ENCODE data around the gene SRSF6. TPM values are rescaled to one million over a fixed set of nuclear protein-coding genes. Genes with fewer than 3 reads are reported as not detected.

Gene SRSF6
- total RNA-seq, 1 donor from 2014 or later, result 192 TPM

DNA sequence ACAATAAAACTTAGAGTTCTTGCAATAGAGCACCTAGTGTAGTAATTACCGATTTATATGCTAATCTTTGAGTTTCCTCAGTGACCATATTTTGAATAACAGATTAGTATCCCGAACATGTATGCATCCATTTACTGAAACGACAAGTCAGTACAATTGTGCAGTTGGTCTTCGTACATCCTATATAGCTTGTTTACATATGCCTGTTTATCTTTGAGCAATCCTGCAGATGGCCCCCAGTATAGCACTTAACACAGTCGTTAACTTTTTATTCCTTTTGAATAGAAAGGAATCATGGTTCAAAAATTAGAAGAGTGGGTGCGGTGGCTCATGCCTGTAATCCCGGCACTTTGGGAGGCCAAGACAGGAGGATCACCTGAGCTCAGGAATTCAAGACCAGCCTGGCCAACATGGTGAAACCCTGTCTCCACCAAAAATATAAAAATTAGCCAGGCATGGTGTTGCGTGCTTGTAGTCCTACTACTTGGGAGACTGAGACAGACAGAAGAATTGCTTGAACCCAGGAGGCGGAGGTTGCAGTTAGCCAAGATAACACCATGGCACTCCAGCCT lies 6.6 kb downstream of the SRSF6 start:
- TF ChIP-seq, protein P1, sequence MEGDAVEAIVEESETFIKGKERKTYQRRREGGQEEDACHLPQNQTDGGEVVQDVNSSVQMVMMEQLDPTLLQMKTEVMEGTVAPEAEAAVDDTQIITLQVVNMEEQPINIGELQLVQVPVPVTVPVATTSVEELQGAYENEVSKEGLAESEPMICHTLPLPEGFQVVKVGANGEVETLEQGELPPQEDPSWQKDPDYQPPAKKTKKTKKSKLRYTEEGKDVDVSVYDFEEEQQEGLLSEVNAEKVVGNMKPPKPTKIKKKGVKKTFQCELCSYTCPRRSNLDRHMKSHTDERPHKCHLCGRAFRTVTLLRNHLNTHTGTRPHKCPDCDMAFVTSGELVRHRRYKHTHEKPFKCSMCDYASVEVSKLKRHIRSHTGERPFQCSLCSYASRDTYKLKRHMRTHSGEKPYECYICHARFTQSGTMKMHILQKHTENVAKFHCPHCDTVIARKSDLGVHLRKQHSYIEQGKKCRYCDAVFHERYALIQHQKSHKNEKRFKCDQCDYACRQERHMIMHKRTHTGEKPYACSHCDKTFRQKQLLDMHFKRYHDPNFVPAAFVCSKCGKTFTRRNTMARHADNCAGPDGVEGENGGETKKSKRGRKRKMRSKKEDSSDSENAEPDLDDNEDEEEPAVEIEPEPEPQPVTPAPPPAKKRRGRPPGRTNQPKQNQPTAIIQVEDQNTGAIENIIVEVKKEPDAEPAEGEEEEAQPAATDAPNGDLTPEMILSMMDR (IDR thresholded peaks at IDR 0.05), result no peak
- CTCF ChIA-PET, result no interaction called here
- no peak for ATAC-seq (ENCODE audit: low read depth)
- Mint-ChIP-seq H3K9me3 (no peaks in the 10 kb centered on the region), H3K36me3 (ENCODE audit: low read depth) (peaks cover 81% of the 10 kb centered on the region), H3K4me3 (no peak overlapping the region), H3K4me1 (peaks cover 26% of the 10 kb centered on the region), H3K27ac (no peak overlapping the region), H3K27me3 (no peaks in the 10 kb centered on the region)
- no peak for DNase-seq
- intact Hi-C loops (cut with micrococcal nuclease), result no loop called here
- POLR2A ChIA-PET, result no interaction called here

DNA sequence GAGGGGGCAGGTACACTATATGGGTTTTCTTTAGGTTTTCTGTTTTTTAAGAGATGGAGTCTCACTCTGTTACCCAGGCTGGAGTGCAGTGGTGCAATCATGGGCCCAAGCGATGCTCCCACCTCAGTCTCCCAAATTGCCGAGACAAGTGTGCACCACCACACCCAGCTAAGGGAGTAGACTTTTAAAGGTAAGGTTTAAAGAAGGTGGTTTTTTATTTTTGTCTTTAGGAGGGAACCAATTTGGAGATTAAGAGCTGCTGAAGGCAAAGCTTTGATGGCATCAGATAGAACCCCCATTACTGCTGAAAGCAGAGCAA lies 7.9 kb downstream of the SRSF6 start:
- TF ChIP-seq, protein P1 (IDR thresholded peaks at IDR 0.05), result no peak
- ChIA-PET CTCF (no interaction called here), POLR2A (interaction anchor here (2.1 kb wide), 1 partner anchor 8 kb away, joined by 15 read pairs; the partner anchor contains the start of gene SRSF6)
- H3K9me3 Mint-ChIP-seq, result no peaks in the 10 kb centered on the region
- H3K27ac Mint-ChIP-seq, result no peak overlapping the region
- peaks cover 16% of the 10 kb centered on the region for H3K4me1 Mint-ChIP-seq
- H3K4me3 Mint-ChIP-seq, result no peak overlapping the region
- ATAC-seq (ENCODE audit: low read depth), result no peak
- intact Hi-C loops (cut with micrococcal nuclease), result no loop called here
- no peaks in the 10 kb centered on the region for H3K27me3 Mint-ChIP-seq
- H3K36me3 Mint-ChIP-seq (ENCODE audit: low read depth), result peaks cover 81% of the 10 kb centered on the region
- DNase-seq, result no peak

DNA sequence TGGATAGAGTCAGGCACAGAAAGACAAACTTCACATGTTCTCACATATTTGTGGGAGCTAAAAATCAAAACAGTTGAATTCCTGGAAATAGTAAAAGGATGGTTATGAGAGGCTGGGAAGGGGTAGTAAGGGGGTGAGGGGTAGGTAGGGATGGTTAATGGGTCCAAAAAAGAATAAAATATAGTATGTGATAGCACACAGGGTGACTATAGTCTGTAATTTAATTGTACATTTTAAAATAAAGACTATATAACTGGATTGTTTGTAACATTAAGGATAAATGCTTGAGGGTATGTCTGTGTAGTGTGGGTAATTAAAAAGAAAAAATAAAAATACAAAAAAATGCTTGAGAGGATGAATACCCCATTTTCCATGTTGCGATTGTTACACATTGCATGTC lies 9.9 kb downstream of the SRSF6 start:
- Mint-ChIP-seq H3K9me3 (no peaks in the 10 kb centered on the region), H3K27ac (no peak overlapping the region), H3K4me3 (no peak overlapping the region), H3K36me3 (ENCODE audit: low read depth) (peaks cover 63% of the 10 kb centered on the region), H3K4me1 (peaks cover 8% of the 10 kb centered on the region), H3K27me3 (no peaks in the 10 kb centered on the region)
- intact Hi-C loops (cut with micrococcal nuclease), result no loop called here
- ChIA-PET CTCF (no interaction called here), POLR2A (interaction anchor here (2.1 kb wide), 1 partner anchor 10 kb away, joined by 15 read pairs; the partner anchor contains the start of gene SRSF6)
- DNase-seq (no peak), ATAC-seq (ENCODE audit: low read depth) (no peak)
- TF ChIP-seq, protein P1 (IDR thresholded peaks at IDR 0.05), result no peak

DNA sequence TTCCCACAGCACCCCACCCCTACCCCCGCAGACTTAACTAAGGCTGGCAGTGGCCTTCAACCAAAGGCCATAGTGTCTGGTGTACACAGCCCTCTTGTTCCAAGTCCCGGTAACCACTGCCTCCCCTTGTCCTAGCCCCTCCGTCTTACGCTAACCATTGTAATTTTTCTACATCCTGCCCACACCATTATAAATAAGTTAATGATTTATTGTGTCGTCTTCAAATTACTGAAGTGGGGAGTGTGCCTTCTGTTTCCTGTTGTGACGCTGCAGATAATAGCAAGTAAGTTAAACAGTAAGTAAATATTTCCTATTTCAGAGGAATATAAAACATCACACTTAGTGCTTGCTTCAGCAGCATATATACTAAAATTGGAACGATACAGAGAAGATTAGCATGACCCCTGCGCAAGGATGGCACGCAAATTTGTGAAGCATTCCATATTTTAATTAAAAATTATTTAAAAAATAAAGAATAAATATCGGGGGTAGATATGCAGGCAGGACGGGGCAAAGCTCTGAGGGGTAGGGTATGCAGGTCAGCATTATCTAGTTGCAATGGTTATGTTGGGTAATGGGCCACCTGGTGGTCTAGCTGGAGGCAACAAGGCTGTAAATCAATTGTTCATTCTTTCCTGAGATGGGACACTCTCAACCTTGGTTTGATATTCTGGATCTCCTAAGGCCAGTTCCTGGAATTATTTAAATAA lies 15.1 kb downstream of the SRSF6 start:
- DNase-seq (no peak), ATAC-seq (ENCODE audit: low read depth) (no peak)
- H3K9me3 Mint-ChIP-seq, result no peaks in the 10 kb centered on the region
- H3K4me3 Mint-ChIP-seq, result no peak overlapping the region
- H3K27ac Mint-ChIP-seq, result no peak overlapping the region
- peaks cover 3% of the 10 kb centered on the region for H3K4me1 Mint-ChIP-seq
- TF ChIP-seq, protein P1 (IDR thresholded peaks at IDR 0.05), result no peak
- intact Hi-C loops (cut with micrococcal nuclease), result no loop called here
- H3K27me3 Mint-ChIP-seq, result no peaks in the 10 kb centered on the region
- ChIA-PET CTCF (no interaction called here), POLR2A (interaction anchor here (0.5 kb wide), 1 partner anchor 29 kb away, joined by 4 read pairs; no protein-coding TSS in a partner anchor)
- peaks cover 20% of the 10 kb centered on the region for H3K36me3 Mint-ChIP-seq (ENCODE audit: low read depth)

DNA sequence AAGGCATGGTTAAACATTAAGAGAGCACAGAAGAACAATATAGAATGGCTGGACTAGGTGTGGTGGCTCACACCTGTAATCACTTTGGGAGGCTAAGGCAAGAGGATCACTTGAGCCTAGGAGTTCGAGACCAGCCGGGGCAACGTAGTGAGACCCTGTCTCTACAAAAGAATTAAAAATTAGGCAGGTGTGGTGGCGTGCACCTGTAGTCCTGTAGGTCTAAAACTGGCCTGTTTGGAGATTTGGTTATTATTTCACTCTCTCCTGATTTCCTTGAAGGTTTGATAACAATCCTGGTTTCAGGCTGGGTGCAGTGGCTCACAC lies 15.6 kb downstream of the SRSF6 start:
- no peaks in the 10 kb centered on the region for H3K9me3 Mint-ChIP-seq
- ChIA-PET POLR2A (interaction anchor here (0.6 kb wide), 1 partner anchor 247 kb away, joined by 3 read pairs; no protein-coding TSS in a partner anchor), CTCF (no interaction called here)
- intact Hi-C loops (cut with micrococcal nuclease), result no loop called here
- DNase-seq (no peak), ATAC-seq (ENCODE audit: low read depth) (no peak)
- peaks cover 20% of the 10 kb centered on the region for H3K36me3 Mint-ChIP-seq (ENCODE audit: low read depth)
- TF ChIP-seq, protein P1 (IDR thresholded peaks at IDR 0.05), result no peak
- peaks cover 3% of the 10 kb centered on the region for H3K4me1 Mint-ChIP-seq
- H3K4me3 Mint-ChIP-seq, result no peak overlapping the region
- no peak overlapping the region for H3K27ac Mint-ChIP-seq
- no peaks in the 10 kb centered on the region for H3K27me3 Mint-ChIP-seq
